Activated naive CD4-positive, alpha-beta T cell treated with anti-CD3 and anti-CD28 coated beads for 36 hours (primary cell): ENCODE measurements around the gene SLC18B1. TPM values are rescaled to one million over a fixed set of nuclear protein-coding genes. Genes with fewer than 3 reads are reported as not detected.

Experiments
- CTCF ChIA-PET: fragments of 350-600 bp; sonication (Branson Sonifier 250); formaldehyde crosslinking; loops from one replicate; lab custom pipeline; 2021; ENCODE audit warnings: antibody characterized with exemption; lab: Charles Lee
- DNase-seq: peaks from one replicate; pipeline ENCODE4 v3.0.0-alpha.2; 2020
- H3K27ac Mint-ChIP-seq: one replicate; pipeline ENCODE4 v1.8.0; 2021; ENCODE audit warnings: mild to moderate bottlenecking, mixed read lengths
- H3K27me3 Mint-ChIP-seq: one replicate; pipeline ENCODE4 v1.8.0; 2021; ENCODE audit warnings: low read depth, mixed read lengths
- H3K36me3 Mint-ChIP-seq: one replicate; pipeline ENCODE4 v1.8.0; 2021; ENCODE audit warnings: low read depth, mixed read lengths
- H3K4me1 Mint-ChIP-seq: one replicate; pipeline ENCODE4 v1.8.0; 2021; ENCODE audit warnings: low read depth, mixed read lengths
- H3K4me3 Mint-ChIP-seq: one replicate; pipeline ENCODE4 v1.8.0; 2021; ENCODE audit warnings: mild to moderate bottlenecking, moderate library complexity, mixed read lengths
- H3K9me3 Mint-ChIP-seq: one replicate; pipeline ENCODE4 v1.8.0; 2021; ENCODE audit warnings: mixed read lengths
- intact Hi-C: fragments of 100-400 bp; cut with micrococcal nuclease; formaldehyde crosslinking; loops from one replicate; pipeline ENCODE4 v1.15.1; 2023
- total RNA-seq, 2 experiments: library from RNA; stranded (reverse); gene quantifications; one replicate each; pipeline ENCODE4 v1.2.3, GENCODE V29; 2021

Gene SLC18B1
- 1 to 10 TPM; 5.1 to 6.1 TPM for total RNA-seq

- Mint-ChIP-seq H3K36me3 (peaks cover 4% of the 10 kb centered on the region), H3K27me3 (no peaks in the 10 kb centered on the region), H3K9me3 (no peaks in the 10 kb centered on the region), H3K27ac (no peak within 1 kb of the TSS), H3K4me3 (no peak within 1 kb of the TSS), H3K4me1 (peaks cover 24% of the 10 kb centered on the region)
- CTCF ChIA-PET = interaction anchor here (0.7 to 2.9 kb wide), 19 partner anchors 10 to 285 kb away, joined by 3 to 21 read pairs (median 5); partner anchors contain the start of gene RPS12
- intact Hi-C loops = loop anchor here (1.0 to 10.0 kb wide), 3 partner anchors 9 to 1727 kb away; no protein-coding TSS in a partner anchor
- peak; percentile 50 for DNase-seq
Observed at GRCh38 chr6:132797951-132798868, at the start of gene SLC18B1. Gene SLC18B1 (minus strand): TSS chr6:132798637. CDS start chr6:132798456, 181 bp downstream.

- Mint-ChIP-seq H3K9me3 (no peaks in the 10 kb centered on the region), H3K36me3 (no peaks in the 10 kb centered on the region), H3K27ac (no peak overlapping the region), H3K4me1 (no peaks in the 10 kb centered on the region), H3K4me3 (no peak overlapping the region), H3K27me3 (peaks cover 4% of the 10 kb centered on the region)
- intact Hi-C loops = no loop called here
- DNase-seq = no peak
- CTCF ChIA-PET = interaction anchor here (1.0 to 1.2 kb wide), 2 partner anchors 12 to 19 kb away, joined by 3 to 4 read pairs; no protein-coding TSS in a partner anchor
Observed at GRCh38 chr6:132843316-132844035, 45.0 kb upstream of the SLC18B1 start.

- Mint-ChIP-seq H3K27me3 (peaks cover 4% of the 10 kb centered on the region), H3K4me1 (no peaks in the 10 kb centered on the region), H3K36me3 (no peaks in the 10 kb centered on the region), H3K27ac (no peak overlapping the region), H3K9me3 (no peaks in the 10 kb centered on the region), H3K4me3 (no peak overlapping the region)
- CTCF ChIA-PET = interaction anchor here (0.7 kb wide), 1 partner anchor 70 kb away, joined by 3 read pairs; no protein-coding TSS in a partner anchor
- intact Hi-C loops = no loop called here
- no peak for DNase-seq
Observed at GRCh38 chr6:132841966-132842365, 43.5 kb upstream of the SLC18B1 start.

GRCh38 chr6:132832891-132833290 is 34.5 kb upstream of the SLC18B1 start:
- Mint-ChIP-seq H3K4me3 (no peak overlapping the region), H3K27ac (no peak overlapping the region), H3K27me3 (no peaks in the 10 kb centered on the region), H3K9me3 (no peaks in the 10 kb centered on the region), H3K36me3 (no peaks in the 10 kb centered on the region), H3K4me1 (no peaks in the 10 kb centered on the region)
- intact Hi-C loops = no loop called here
- DNase-seq = no peak
- CTCF ChIA-PET = no interaction called here

- H3K27ac Mint-ChIP-seq = no peak overlapping the region
- no peaks in the 10 kb centered on the region for H3K27me3 Mint-ChIP-seq
- H3K4me3 Mint-ChIP-seq = no peak overlapping the region
- no peaks in the 10 kb centered on the region for H3K36me3 Mint-ChIP-seq
- no peak for DNase-seq
- intact Hi-C loops = loop anchor here (1.0 kb wide), 3 partner anchors 133 to 723 kb away; no protein-coding TSS in a partner anchor
- no peaks in the 10 kb centered on the region for H3K4me1 Mint-ChIP-seq
- CTCF ChIA-PET = interaction anchor here (0.7 to 2.9 kb wide), 9 partner anchors 17 to 994 kb away, joined by 3 to 22 read pairs (median 4); partner anchors contain the start of gene SLC18B1
- no peaks in the 10 kb centered on the region for H3K9me3 Mint-ChIP-seq
Observed at GRCh38 chr6:132830334-132830751, 31.9 kb upstream of the SLC18B1 start.

- Mint-ChIP-seq H3K27me3 (no peaks in the 10 kb centered on the region), H3K9me3 (no peaks in the 10 kb centered on the region), H3K27ac (peak overlapping the region; percentile 72), H3K36me3 (peaks cover 37% of the 10 kb centered on the region), H3K4me3 (no peak overlapping the region), H3K4me1 (peaks cover 42% of the 10 kb centered on the region)
- DNase-seq = no peak
- intact Hi-C loops = loop anchor here (5.0 kb wide), 2 partner anchors 221 to 1096 kb away; no protein-coding TSS in a partner anchor
- CTCF ChIA-PET = interaction anchor here (0.6 kb wide), 2 partner anchors 33 to 297 kb away, joined by 3 to 5 read pairs; no protein-coding TSS in a partner anchor
Observed at GRCh38 chr6:132820629-132821381, 22.4 kb upstream of the SLC18B1 start.

GRCh38 chr6:132819405-132820161 is 21.1 kb upstream of the SLC18B1 start:
- CTCF ChIA-PET = interaction anchor here (1.0 to 1.1 kb wide), 2 partner anchors 19 to 21 kb away, joined by 3 read pairs; partner anchors contain the start of gene SLC18B1
- intact Hi-C loops = loop anchor here (5.0 to 10.0 kb wide), 3 partner anchors 223 to 1555 kb away; no protein-coding TSS in a partner anchor
- H3K9me3 Mint-ChIP-seq = no peaks in the 10 kb centered on the region
- no peak for DNase-seq
- H3K36me3 Mint-ChIP-seq = peaks cover 49% of the 10 kb centered on the region
- peaks cover 42% of the 10 kb centered on the region for H3K4me1 Mint-ChIP-seq
- no peaks in the 10 kb centered on the region for H3K27me3 Mint-ChIP-seq
- no peak overlapping the region for H3K4me3 Mint-ChIP-seq
- peak overlapping the region; percentile 67 for H3K27ac Mint-ChIP-seq

- no peak for DNase-seq
- no peak overlapping the region for H3K4me3 Mint-ChIP-seq
- intact Hi-C loops = loop anchor here (10.0 kb wide), 1 partner anchor 1556 kb away; no protein-coding TSS in a partner anchor
- peaks cover 38% of the 10 kb centered on the region for H3K4me1 Mint-ChIP-seq
- peaks cover 56% of the 10 kb centered on the region for H3K36me3 Mint-ChIP-seq
- peak overlapping the region; percentile 67 for H3K27ac Mint-ChIP-seq
- H3K27me3 Mint-ChIP-seq = no peaks in the 10 kb centered on the region
- CTCF ChIA-PET = interaction anchor here (1.0 kb wide), 1 partner anchor 20 kb away, joined by 3 read pairs; the partner anchor contains the start of gene SLC18B1
- no peaks in the 10 kb centered on the region for H3K9me3 Mint-ChIP-seq
Observed at GRCh38 chr6:132818404-132819359, 20.2 kb upstream of the SLC18B1 start.

- Mint-ChIP-seq H3K9me3 (no peaks in the 10 kb centered on the region), H3K4me1 (peaks cover 37% of the 10 kb centered on the region), H3K4me3 (peak overlapping the region; percentile 36), H3K27ac (peak overlapping the region; percentile 67), H3K36me3 (peaks cover 57% of the 10 kb centered on the region), H3K27me3 (no peaks in the 10 kb centered on the region)
- intact Hi-C loops = loop anchor here (10.0 kb wide), 1 partner anchor 1557 kb away; no protein-coding TSS in a partner anchor
- CTCF ChIA-PET = no interaction called here
- no peak for DNase-seq
Observed at GRCh38 chr6:132817554-132818403, 19.3 kb upstream of the SLC18B1 start.
